Panc1 (cell line): ENCODE measurements around the gene KDM4B.

Experiments
- CTCF ChIP-seq: fragments of 450-650 bp; IDR thresholded peaks from 2 replicates; pipeline ENCODE4 v1.5.1; 2017; ENCODE audit warnings: mild to moderate bottlenecking
- POLR2AphosphoS5 ChIP-seq: IDR thresholded peaks from 2 replicates; pipeline ENCODE4 v1.6.1; 2012; ENCODE audit warnings: mild to moderate bottlenecking, low read depth, low read length, moderate library complexity
- SIN3A ChIP-seq: IDR thresholded peaks from 2 replicates; pipeline ENCODE4 v1.6.1; 2012; ENCODE audit warnings: low read depth, mild to moderate bottlenecking, low read length, moderate library complexity, borderline replicate concordance; ENCODE audit not compliant: insufficient read depth
- TCF7L2 ChIP-seq: IDR thresholded peaks from 2 replicates; pipeline ENCODE4 v1.6.1; 2011; ENCODE audit warnings: mild to moderate bottlenecking, low read depth, low read length, inconsistent platforms

GRCh38 chr19:4971816-4972495 is 3.0 kb downstream of the KDM4B start:
- TF ChIP-seq CTCF: no peak
- TF ChIP-seq POLR2AphosphoS5: no peak
- no peak for TF ChIP-seq SIN3A
- TF ChIP-seq TCF7L2: no peak
